ENCODE data around the gene CTSH. TPM values are rescaled to one million over a fixed set of nuclear protein-coding genes. Genes with fewer than 3 reads are reported as not detected.

CTSH gene
- total and polyA plus RNA-seq, 7 donors, result 16.0 to 52.6 (median 29.7) TPM

GRCh38 chr15:78922527-78922926 lies 22.3 kb downstream of the CTSH start:
- intact Hi-C loops (cut with DNase I), result no loop called here
- no peak for DNase-seq

DNA sequence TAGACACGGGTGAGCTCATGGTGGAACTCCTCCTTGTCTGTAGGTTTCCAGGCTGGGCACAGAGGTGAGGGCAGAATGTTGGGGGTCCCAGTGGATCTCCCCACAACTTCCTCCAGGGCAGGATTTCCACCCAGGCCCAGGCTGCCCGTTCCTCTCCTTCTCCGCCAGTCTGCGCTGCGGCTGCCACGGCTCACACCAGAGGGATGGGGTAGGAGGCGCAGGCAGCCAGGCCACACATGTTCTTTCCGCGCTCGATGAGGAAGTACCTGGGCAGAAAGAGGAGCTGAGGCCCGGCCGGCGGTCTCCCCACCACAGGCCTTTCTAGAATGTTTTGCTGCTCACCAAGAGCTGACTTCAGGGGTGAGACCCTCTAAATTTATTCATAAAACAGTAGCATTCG lies 22.9 kb downstream of the CTSH start:
- H3K9me3 ChIP-seq, result no peaks in the 10 kb centered on the region
- intact Hi-C loops (cut with DNase I), result no loop called here
- no peak for DNase-seq
- no peak overlapping the region for H3K4me3 ChIP-seq
- TF ChIP-seq CTCF (IDR thresholded peaks at IDR 0.05), result no peak
- peaks cover 6 to 82% of the 10 kb centered on the region in 2 donors for H3K36me3 ChIP-seq (ENCODE audit: insufficient read depth in 1 of 2, low read depth in 1 of 2)
- ATAC-seq, result no peak
- WGBS, 3 donors, result 92 to 96% (median 93%) methylated on average over 14 of the region's 14 CpGs
- H3K4me1 ChIP-seq, result no peaks in the 10 kb centered on the region
- no peak overlapping the region for H3K27ac ChIP-seq
- H3K27me3 ChIP-seq (ENCODE audit: insufficient read depth in 3 of 3, low read length in 2 of 3), result no peaks in the 10 kb centered on the region

More at GRCh38 chr15:78922527-78922926, 22.3 kb downstream of the CTSH start:
- WGBS, 3 donors, result 75 to 79% (median 78%) methylated on average over 7 of the region's 7 CpGs
- Histone ChIP-seq H3K9me3 (no peaks in the 10 kb centered on the region), H3K36me3 (ENCODE audit: insufficient read depth in 1 of 2, low read depth in 1 of 2) (peaks cover 6 to 88% of the 10 kb centered on the region in 2 donors), H3K4me3 (no peak overlapping the region), H3K27me3 (ENCODE audit: insufficient read depth in 3 of 3, low read length in 2 of 3) (no peaks in the 10 kb centered on the region), H3K27ac (no peak overlapping the region), H3K4me1 (no peaks in the 10 kb centered on the region)
- no peak for TF ChIP-seq CTCF (IDR thresholded peaks at IDR 0.05)
- no peak for ATAC-seq

DNA sequence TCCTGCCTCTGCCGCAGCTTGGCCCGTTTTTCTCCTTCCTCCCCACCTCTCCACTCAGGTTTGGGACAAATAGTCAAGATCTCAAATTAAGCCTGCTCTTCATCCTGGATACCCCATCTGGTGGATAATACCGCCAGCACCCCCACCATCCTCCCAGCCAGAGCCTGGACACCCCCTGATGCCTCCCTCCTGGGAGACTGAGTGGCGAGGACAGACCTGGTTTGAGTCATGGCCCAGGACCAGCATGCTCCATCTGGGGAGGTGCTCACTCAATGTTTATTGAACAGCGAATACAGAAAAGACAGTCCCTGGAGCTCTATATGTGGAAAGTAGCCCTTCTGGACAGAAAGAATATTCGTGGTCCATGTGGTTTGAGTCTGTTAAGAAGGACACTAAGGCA lies 23.3 kb downstream of the CTSH start:
- 81 to 86% (median 84%) methylated on average over 6 of the region's 6 CpGs for WGBS, 3 donors
- no peaks in the 10 kb centered on the region for H3K9me3 ChIP-seq
- TF ChIP-seq CTCF (IDR thresholded peaks at IDR 0.05), result no peak
- DNase-seq (no peak), ATAC-seq (no peak)
- intact Hi-C loops (cut with DNase I), result no loop called here
- no peaks in the 10 kb centered on the region for H3K4me1 ChIP-seq
- H3K27me3 ChIP-seq (ENCODE audit: insufficient read depth in 3 of 3, low read length in 2 of 3), result no peaks in the 10 kb centered on the region
- H3K4me3 ChIP-seq, result no peak overlapping the region
- H3K27ac ChIP-seq, result no peak overlapping the region
- peaks cover 6 to 78% of the 10 kb centered on the region in 2 donors for H3K36me3 ChIP-seq (ENCODE audit: insufficient read depth in 1 of 2, low read depth in 1 of 2)

- peaks cover 7 to 67% of the 10 kb centered on the region in 2 donors for H3K36me3 ChIP-seq (ENCODE audit: insufficient read depth in 1 of 2, low read depth in 1 of 2)
These were observed 27.0 kb downstream of the CTSH start for GRCh38 chr15:78917888-78918287.

More at GRCh38 chr15:78917888-78918287, 27.0 kb downstream of the CTSH start:
- ATAC-seq (no peak), DNase-seq (no peak)
- WGBS, 3 donors, result 86 to 96% (median 95%) methylated on average over 2 to 4 of the region's 4 CpGs
- H3K27me3 ChIP-seq (ENCODE audit: insufficient read depth in 3 of 3, low read length in 2 of 3), result no peaks in the 10 kb centered on the region
- intact Hi-C loops (cut with DNase I), result loop anchor here in 1 of 2 donors (10.0 kb wide), 1 partner anchor 267 kb away; no protein-coding TSS in a partner anchor
- no peaks in the 10 kb centered on the region for H3K9me3 ChIP-seq
- H3K27ac ChIP-seq, result no peak overlapping the region
- TF ChIP-seq CTCF (IDR thresholded peaks at IDR 0.05), result no peak
- no peaks in the 10 kb centered on the region for H3K4me1 ChIP-seq
- no peak overlapping the region for H3K4me3 ChIP-seq
